ENCODE measurements around the gene INKA2.

Gene INKA2

DNA sequence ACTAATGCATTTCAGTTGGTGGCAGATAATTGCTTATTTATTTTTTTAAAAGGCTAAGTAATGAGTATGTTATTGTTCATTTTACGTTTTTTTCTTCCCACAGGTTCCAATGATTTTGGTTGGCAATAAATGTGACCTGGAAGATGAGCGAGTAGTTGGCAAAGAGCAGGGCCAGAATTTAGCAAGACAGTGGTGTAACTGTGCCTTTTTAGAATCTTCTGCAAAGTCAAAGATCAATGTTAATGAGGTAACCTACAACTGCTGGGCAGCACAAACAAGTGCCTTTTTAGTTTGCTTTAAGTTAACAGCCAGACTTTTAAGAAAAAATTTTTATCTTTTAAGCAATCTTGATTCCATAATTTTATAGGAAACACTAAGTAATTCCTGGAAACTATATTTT lies 35.0 kb downstream of the INKA2 start:
- DNase-seq (ENCODE audit: low spot score): no peak

- DNase-seq (ENCODE audit: low spot score): no peak
These were observed 36.6 kb downstream of the INKA2 start for GRCh38 chr1:111702504-111703050.

GRCh38 chr1:111699268-111699667 lies 39.9 kb downstream of the INKA2 start:
- no peak for DNase-seq (ENCODE audit: low spot score)

- DNase-seq (ENCODE audit: low spot score): no peak
These were observed 42.9 kb downstream of the INKA2 start for GRCh38 chr1:111696330-111696729.

DNA sequence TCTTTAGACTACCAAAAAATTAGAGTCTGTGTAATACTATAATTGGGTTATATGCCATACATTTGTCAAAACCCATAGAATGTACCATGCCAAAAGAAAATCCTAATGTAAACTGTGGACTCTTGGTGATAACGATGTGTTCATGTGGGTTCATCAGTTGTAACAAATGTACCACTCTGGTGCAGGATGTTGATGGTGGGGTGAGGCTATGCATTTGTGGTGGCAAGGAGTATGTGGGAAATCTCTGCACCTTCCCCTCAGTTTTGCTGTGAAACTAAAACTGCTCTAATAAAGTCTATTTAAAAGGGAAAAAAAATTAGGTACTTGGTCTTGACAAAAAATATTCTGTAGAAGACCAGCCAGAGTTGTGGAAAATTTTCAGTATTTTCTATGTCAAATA lies 43.4 kb downstream of the INKA2 start:
- DNase-seq (ENCODE audit: low spot score): no peak

DNA sequence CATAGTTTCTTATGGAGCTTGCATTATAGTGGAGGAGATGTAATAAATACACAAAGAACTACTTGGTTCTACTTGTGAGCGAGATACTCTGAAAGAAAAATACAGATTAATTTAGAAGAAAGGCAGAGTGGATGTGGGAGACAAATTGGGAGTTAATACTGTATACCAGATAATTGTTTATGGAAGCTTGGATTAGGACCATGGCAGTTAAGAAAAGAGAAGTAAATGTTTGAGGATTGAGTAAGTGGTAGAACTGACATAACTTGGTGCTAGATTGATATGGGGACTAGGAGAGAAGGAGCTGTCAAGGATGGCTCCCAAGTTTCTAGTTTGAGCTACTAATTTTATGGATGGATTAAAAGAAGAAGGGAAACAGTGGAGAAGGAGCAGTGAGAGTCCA lies 47.3 kb downstream of the INKA2 start:
- no peak for DNase-seq (ENCODE audit: low spot score)

DNA sequence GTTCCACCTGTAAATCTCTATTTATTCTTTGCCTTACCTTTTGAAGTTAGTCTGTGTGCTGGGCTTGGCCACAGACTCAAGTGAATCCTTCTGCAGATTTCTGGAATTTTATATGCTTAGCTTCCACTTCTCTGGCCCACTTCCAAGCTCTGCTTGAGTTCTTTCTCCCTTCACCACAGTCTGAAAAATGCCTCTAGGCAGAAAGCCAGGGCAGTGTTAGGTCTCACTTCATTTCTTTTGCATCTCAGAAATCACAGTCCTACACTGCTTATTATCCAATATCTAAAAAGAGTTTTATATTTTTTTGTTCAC lies 48.9 kb downstream of the INKA2 start:
- DNase-seq (ENCODE audit: low spot score): no peak
